Aorta (tissue), 5 donors: ENCODE measurements around the gene TMEM63C. TPM values are rescaled to one million over a fixed set of nuclear protein-coding genes. Genes with fewer than 3 reads are reported as not detected.
A peak's percentile ranks its signal among the peaks of the same experiment; 100 is the strongest.

Experiments used
- ATAC-seq: fragments of 200-7000 bp; cut with Tn5 transposase; one replicate; pipeline ENCODE4 v1.9.1; 2022; ENCODE audit warnings: moderate library complexity; ENCODE audit not compliant: low FRiP score
- DNase-seq, 2 donors: peaks; one replicate each; pipeline ENCODE4 v3.0.0-alpha.2; 2020
- H3K27ac ChIP-seq, 2 donors: one replicate each; pipeline ENCODE4 v1.5.1; 2013; ENCODE audit warnings: low read length in 2 of 2, mild to moderate bottlenecking in 2 of 2, moderate library complexity in 2 of 2, control low read depth in 1 of 2, inconsistent platforms in 1 of 2, low read depth in 1 of 2
- H3K27me3 ChIP-seq, 2 donors: one replicate each; pipeline ENCODE4 v1.6.1; 2013; ENCODE audit warnings: control low read depth in 1 of 2, low read length in 1 of 2, mild to moderate bottlenecking in 1 of 2, moderate library complexity in 1 of 2; ENCODE audit not compliant: insufficient read depth in 2 of 2, control insufficient read depth in 1 of 2
- H3K36me3 ChIP-seq, 2 donors: one replicate each; pipeline ENCODE4 v1.6.1; 2013; ENCODE audit warnings: control low read depth in 1 of 2, low read length in 1 of 2, mild to moderate bottlenecking in 1 of 2; ENCODE audit not compliant: insufficient read depth in 2 of 2, control insufficient read depth in 1 of 2
- H3K4me1 ChIP-seq, 2 donors: one replicate each; pipeline ENCODE4 v1.6.1; 2013; ENCODE audit warnings: low read length in 2 of 2, control low read depth in 1 of 2, mild to moderate bottlenecking in 1 of 2, moderate library complexity in 1 of 2; ENCODE audit not compliant: insufficient read depth in 2 of 2, control insufficient read depth in 1 of 2
- H3K4me3 ChIP-seq, 2 donors: one replicate each; pipeline ENCODE4 v1.5.1; 2013; ENCODE audit warnings: low read length in 2 of 2, control low read depth in 1 of 2, mild to moderate bottlenecking in 1 of 2
- H3K9me3 ChIP-seq: one replicate; pipeline ENCODE4 v1.6.1; 2013; ENCODE audit warnings: mild to moderate bottlenecking, low read length; ENCODE audit not compliant: control insufficient read depth
- WGBS, 2 donors: extraction: QIAGEN DNeasy Blood & Tissue Kit; methylation state at CpG; one replicate each; pipeline ENCODE4 v1.1.7; 2013; 5-methylcytosine and 5-hydroxymethylcytosine counted together
- intact Hi-C, 2 donors: fragments of 100-400 bp; cut with DNase I; formaldehyde crosslinking; loops; one replicate each; pipeline versions ENCODE4 v1.14.2 to v1.15.0; 2022
- polyA plus RNA-seq, 2 donors: library from polyadenylated mRNA; stranded (reverse); fragments of 200-250 nt; gene quantifications; one replicate each; pipeline ENCODE4 v1.2.3, GENCODE V29; 2013
- total RNA-seq, 2 donors: library from RNA; stranded (reverse); fragmentation: NEBNext Ultra II Directional; extraction: Animal tissue kit (Norgen Biotek cat#: 25700); gene quantifications; one replicate each; pipeline ENCODE4 v1.2.1, GENCODE V29; 2021
- donor health status: healthy with polysubstance abuse.
- donor health status: Bipolar disorder and iron deficiency.
- donor health status: DM: no; HTN: no; CAD: no.
- donor health status: DM: no; HTN: no; CAD: no.
- donor health status: DM: yes; HTN: yes; CAD: no.

TMEM63C gene
- total and polyA plus RNA-seq, 4 donors = 0.06 to 0.26 (median 0.13) TPM; not detected in 1

DNA sequence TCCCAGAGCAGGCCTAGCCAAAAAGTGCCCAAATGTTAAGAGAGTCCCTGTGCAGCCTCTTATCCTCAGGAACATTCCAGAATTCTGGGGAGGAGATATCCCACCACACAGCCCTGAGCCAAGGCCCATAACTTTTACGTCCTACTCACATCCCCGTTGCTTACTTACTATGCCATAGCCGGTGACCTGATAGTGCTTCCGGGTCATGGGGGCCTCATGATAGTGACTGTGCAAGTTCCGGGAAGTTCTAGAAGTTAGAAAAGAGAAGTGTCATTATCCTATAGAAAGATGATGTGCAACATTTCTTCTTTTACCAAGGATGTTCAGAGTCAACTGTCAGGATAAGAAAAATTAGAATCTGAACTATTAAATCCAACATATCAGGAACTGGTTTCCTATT lies 105.0 kb downstream of the TMEM63C start:
- intact Hi-C loops = no loop called here
- no peak for DNase-seq
- peaks cover 10 to 18% of the 10 kb centered on the region in 2 donors for H3K36me3 ChIP-seq

DNA sequence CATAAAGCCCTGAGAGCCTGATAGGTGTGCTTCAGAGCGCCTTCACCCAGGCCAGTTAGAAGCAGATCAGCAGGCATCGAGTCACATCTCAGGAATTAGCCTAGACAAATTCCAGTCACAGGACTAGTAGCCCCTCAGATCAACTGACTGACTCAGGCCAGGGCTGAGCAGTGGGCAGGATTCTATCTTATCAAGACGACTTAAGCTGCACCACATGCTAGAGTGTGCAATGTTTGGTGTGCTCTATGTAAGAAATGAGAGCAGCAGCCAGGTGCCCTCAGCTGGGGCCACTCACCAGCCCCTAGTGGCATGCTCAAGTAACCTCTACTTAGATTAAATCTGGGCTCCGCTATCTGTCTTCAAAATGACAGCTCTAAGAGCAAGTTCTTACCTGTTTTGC lies 109.1 kb downstream of the TMEM63C start:
- H3K27me3 ChIP-seq = no peaks in the 10 kb centered on the region
- intact Hi-C loops = no loop called here
- ATAC-seq (no peak), DNase-seq (no peak)
- H3K9me3 ChIP-seq = no peaks in the 10 kb centered on the region
- peaks cover 4 to 9% of the 10 kb centered on the region in 2 donors for H3K36me3 ChIP-seq
- no peaks in the 10 kb centered on the region for H3K4me1 ChIP-seq
- 89 to 92% methylated on average over 4 of the region's 4 CpGs for WGBS, 2 donors
- H3K4me3 ChIP-seq = no peak overlapping the region
- H3K27ac ChIP-seq = no peak overlapping the region

More for the DNA sequence above, 105.0 kb downstream of the TMEM63C start:
- Histone ChIP-seq H3K4me1 (no peaks in the 10 kb centered on the region), H3K4me3 (no peak overlapping the region), H3K27me3 (no peaks in the 10 kb centered on the region), H3K9me3 (no peaks in the 10 kb centered on the region), H3K27ac (no peak overlapping the region)
- ATAC-seq = no peak
- WGBS, 2 donors = 90 to 96% methylated on average over 5 of the region's 5 CpGs

- H3K36me3 ChIP-seq = peaks cover 0 to 17% of the 10 kb centered on the region in 2 donors
- H3K4me3 ChIP-seq = no peak overlapping the region
- intact Hi-C loops = no loop called here
- no peaks in the 10 kb centered on the region for H3K27me3 ChIP-seq
- no peak for DNase-seq
- 83% methylated on average over 13 of the region's 13 CpGs for WGBS, 2 donors
- H3K4me1 ChIP-seq = no peaks in the 10 kb centered on the region
- ATAC-seq = no peak
- no peaks in the 10 kb centered on the region for H3K9me3 ChIP-seq
- H3K27ac ChIP-seq = no peak overlapping the region
These were observed 114.6 kb downstream of the TMEM63C start for GRCh38 chr14:77296155-77296554.

- Histone ChIP-seq H3K36me3 (peaks cover 0 to 17% of the 10 kb centered on the region in 2 donors), H3K9me3 (no peaks in the 10 kb centered on the region), H3K27ac (no peak overlapping the region), H3K27me3 (no peaks in the 10 kb centered on the region), H3K4me3 (no peak overlapping the region), H3K4me1 (no peaks in the 10 kb centered on the region)
- WGBS, 2 donors = 89 to 90% methylated on average over 8 of the region's 8 CpGs
- DNase-seq (no peak), ATAC-seq (no peak)
- intact Hi-C loops = no loop called here
These were observed 115.3 kb downstream of the TMEM63C start for GRCh38 chr14:77296906-77297305.

GRCh38 chr14:77299771-77300170 lies 118.2 kb downstream of the TMEM63C start:
- no peaks in the 10 kb centered on the region for H3K27me3 ChIP-seq
- ATAC-seq = no peak
- no peak overlapping the region for H3K4me3 ChIP-seq
- no peak overlapping the region for H3K27ac ChIP-seq
- no peaks in the 10 kb centered on the region for H3K4me1 ChIP-seq
- peaks cover 0 to 17% of the 10 kb centered on the region in 2 donors for H3K36me3 ChIP-seq
- DNase-seq = no peak
- WGBS, 2 donors = 82 to 87% methylated on average over 4 of the region's 4 CpGs
- no peaks in the 10 kb centered on the region for H3K9me3 ChIP-seq
- intact Hi-C loops = no loop called here

- Histone ChIP-seq H3K27ac (no peak overlapping the region), H3K27me3 (no peaks in the 10 kb centered on the region), H3K4me1 (no peaks in the 10 kb centered on the region), H3K4me3 (no peak overlapping the region), H3K36me3 (peaks cover 0 to 19% of the 10 kb centered on the region in 2 donors), H3K9me3 (no peaks in the 10 kb centered on the region)
- intact Hi-C loops = no loop called here
- ATAC-seq = peak; percentile 67
- 17 to 26% methylated on average over 10 of the region's 10 CpGs for WGBS, 2 donors
- DNase-seq = peak; percentile 84 to 88
These were observed 119.5 kb downstream of the TMEM63C start for GRCh38 chr14:77301103-77301502.

DNA sequence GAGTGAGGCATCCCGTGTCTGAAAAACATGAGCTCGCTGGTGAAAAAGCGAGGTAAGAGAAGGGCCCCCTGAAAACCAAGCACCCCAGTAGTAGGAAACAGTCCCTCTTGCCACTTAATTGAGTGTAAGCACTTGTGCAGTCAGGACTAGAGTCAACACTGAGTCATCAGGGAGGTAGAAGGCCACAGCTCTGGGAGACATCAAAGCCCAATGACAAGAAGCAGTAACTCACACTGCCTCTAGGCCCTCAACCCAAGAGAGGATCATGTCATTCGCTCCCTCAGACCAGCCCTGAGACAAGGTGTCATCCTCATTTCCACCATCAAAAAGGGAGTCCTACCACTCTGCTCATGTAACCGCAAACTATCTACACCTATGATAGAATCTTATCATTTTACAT lies 121.3 kb downstream of the TMEM63C start:
- Histone ChIP-seq H3K9me3 (no peaks in the 10 kb centered on the region), H3K27ac (no peak overlapping the region), H3K36me3 (peaks cover 0 to 12% of the 10 kb centered on the region in 2 donors), H3K4me3 (no peak overlapping the region), H3K27me3 (no peaks in the 10 kb centered on the region), H3K4me1 (peaks cover 0 to 3% of the 10 kb centered on the region in 2 donors)
- ATAC-seq (no peak), DNase-seq (no peak)
- intact Hi-C loops = no loop called here
- 94 to 96% methylated on average over 5 of the region's 5 CpGs for WGBS, 2 donors

DNA sequence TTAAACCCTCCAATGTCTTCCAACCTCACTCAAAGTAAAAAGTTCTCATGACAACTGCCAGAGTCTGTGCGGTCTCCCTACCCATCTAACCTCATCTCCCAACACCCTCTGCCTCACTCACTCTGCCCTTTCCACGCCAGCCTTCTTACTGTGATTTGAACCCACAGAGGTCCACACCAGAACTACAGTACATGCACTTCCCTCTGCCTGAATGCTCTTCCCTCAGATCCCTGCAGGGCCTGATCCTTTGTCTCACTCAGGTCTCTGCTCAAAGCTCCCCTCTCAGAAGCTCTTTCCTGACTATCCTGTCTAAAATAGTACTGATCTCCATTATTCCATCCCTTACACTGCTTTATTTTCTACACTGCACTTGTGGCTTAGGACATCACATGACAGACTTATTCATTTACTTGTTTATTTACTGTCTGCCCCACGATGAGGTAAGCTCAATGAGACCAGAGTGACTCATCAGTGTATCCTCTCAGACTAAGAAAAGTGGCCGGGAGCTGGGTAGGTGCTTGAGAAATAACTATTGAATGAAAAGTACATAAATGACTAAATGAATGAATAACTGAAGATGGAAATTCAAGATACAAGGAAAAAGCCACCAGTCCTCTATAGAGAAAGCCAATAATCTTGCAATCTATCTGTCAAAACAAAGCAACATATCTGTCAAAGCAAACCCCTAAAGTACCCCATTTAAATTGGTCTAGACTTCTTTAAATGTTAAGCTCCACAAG lies 122.0 kb downstream of the TMEM63C start:
- intact Hi-C loops = no loop called here
- peaks cover 0 to 9% of the 10 kb centered on the region in 2 donors for H3K36me3 ChIP-seq
- 48 to 53% methylated on average over 4 of the region's 4 CpGs for WGBS, 2 donors

GRCh38 chr14:77305696-77306095 lies 124.1 kb downstream of the TMEM63C start:
- Histone ChIP-seq H3K9me3 (no peaks in the 10 kb centered on the region), H3K27me3 (no peaks in the 10 kb centered on the region), H3K4me3 (no peak overlapping the region), H3K4me1 (peaks cover 0 to 3% of the 10 kb centered on the region in 2 donors), H3K36me3 (peaks cover 0 to 9% of the 10 kb centered on the region in 2 donors), H3K27ac (no peak overlapping the region)
- ATAC-seq (no peak), DNase-seq (no peak)
- intact Hi-C loops = no loop called here
- 29 to 33% methylated on average over 4 of the region's 4 CpGs for WGBS, 2 donors

More for the DNA sequence above, 122.0 kb downstream of the TMEM63C start:
- no peak overlapping the region for H3K4me3 ChIP-seq
- H3K27ac ChIP-seq = no peak overlapping the region
- peaks cover 0 to 3% of the 10 kb centered on the region in 2 donors for H3K4me1 ChIP-seq
- ATAC-seq (peak; percentile 53), DNase-seq (no peak)
- H3K9me3 ChIP-seq = no peaks in the 10 kb centered on the region
- no peaks in the 10 kb centered on the region for H3K27me3 ChIP-seq
